Activated CD4-positive, alpha-beta memory T cell treated with anti-CD3 and anti-CD28 coated beads for 36 hours (primary cell): ENCODE data around the gene TNIK. TPM values are rescaled to one million over a fixed set of nuclear protein-coding genes. Genes with fewer than 3 reads are reported as not detected.

Experiments used
- CTCF ChIA-PET: fragments of 350-600 bp; sonication (Branson Sonifier 250); formaldehyde crosslinking; loops from one replicate; lab custom pipeline; 2021; ENCODE audit warnings: antibody characterized with exemption, inconsistent platforms; lab: Charles Lee
- POLR2A ChIA-PET: fragments of 350-600 bp; sonication (Branson Sonifier 250); formaldehyde crosslinking; loops from one replicate; lab custom pipeline; 2021; ENCODE audit warnings: antibody characterized with exemption; lab: Charles Lee
- DNase-seq: peaks from one replicate; pipeline ENCODE4 v3.0.0-alpha.2; 2020
- H3K27ac Mint-ChIP-seq: one replicate; pipeline ENCODE4 v1.8.0; 2021; ENCODE audit warnings: mixed read lengths
- H3K27me3 Mint-ChIP-seq: one replicate; pipeline ENCODE4 v1.8.0; 2021; ENCODE audit warnings: mixed read lengths
- H3K36me3 Mint-ChIP-seq: one replicate; pipeline ENCODE4 v1.8.0; 2021; ENCODE audit warnings: mixed read lengths
- H3K4me1 Mint-ChIP-seq: one replicate; pipeline ENCODE4 v1.8.0; 2021; ENCODE audit warnings: low read depth, mixed read lengths
- H3K4me3 Mint-ChIP-seq: one replicate; pipeline ENCODE4 v1.8.0; 2021; ENCODE audit warnings: mild to moderate bottlenecking, mixed read lengths
- H3K9me3 Mint-ChIP-seq: one replicate; pipeline ENCODE4 v1.8.0; 2021; ENCODE audit warnings: mixed read lengths
- intact Hi-C: fragments of 100-400 bp; cut with micrococcal nuclease; formaldehyde crosslinking; loops from one replicate; pipeline ENCODE4 v1.15.1; 2023
- total RNA-seq, 2 experiments: library from RNA; stranded (reverse); gene quantifications; one replicate each; pipeline ENCODE4 v1.2.3, GENCODE V29; 2021

The TNIK gene
- total RNA-seq, 2 experiments from 2014 or later: 22.4 to 27.1 TPM

DNA sequence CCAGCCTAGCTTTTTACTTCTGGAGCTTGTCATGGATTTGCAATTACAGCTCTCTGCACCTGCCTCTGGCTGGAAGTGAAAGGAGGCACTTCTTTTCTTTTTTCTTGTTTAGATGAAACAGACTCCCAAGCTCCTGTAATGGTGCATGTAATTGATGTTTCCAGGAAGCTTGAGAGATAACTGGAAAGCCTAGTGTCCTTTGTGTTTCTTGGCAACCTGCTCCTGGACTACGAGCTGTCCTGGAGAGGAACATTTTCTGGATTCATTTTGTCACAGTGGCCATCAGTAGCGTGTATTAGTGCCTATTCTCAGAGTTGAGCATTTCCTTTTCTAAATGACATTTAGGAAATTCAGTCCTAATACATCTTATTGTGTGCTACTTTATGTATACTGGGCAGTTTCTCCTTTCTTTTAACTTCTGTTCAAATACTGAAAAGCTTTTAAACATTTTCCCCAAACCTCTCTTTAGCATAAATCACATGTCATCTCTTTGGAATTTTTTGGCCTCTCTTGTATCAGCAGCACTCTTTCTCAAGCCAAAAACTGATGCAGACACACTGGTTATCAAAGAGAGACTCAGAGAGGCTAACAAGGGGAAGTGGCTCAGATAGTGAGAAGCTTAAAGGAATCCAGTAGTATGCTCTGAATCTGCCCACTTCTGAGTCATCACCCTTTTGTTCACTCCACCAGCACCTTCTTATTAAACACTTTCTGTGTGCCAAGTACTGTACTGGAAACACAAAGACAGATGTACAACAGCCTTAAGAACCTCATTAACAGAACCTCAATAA, 371.0 kb downstream of the TNIK start:
- Mint-ChIP-seq H3K9me3 (no peaks in the 10 kb centered on the region), H3K36me3 (peaks cover 21% of the 10 kb centered on the region), H3K27ac (no peak overlapping the region), H3K27me3 (no peaks in the 10 kb centered on the region), H3K4me1 (no peaks in the 10 kb centered on the region), H3K4me3 (no peak overlapping the region)
- intact Hi-C loops: no loop called here
- POLR2A ChIA-PET: no interaction called here
- no peak for DNase-seq
- CTCF ChIA-PET: no interaction called here

DNA sequence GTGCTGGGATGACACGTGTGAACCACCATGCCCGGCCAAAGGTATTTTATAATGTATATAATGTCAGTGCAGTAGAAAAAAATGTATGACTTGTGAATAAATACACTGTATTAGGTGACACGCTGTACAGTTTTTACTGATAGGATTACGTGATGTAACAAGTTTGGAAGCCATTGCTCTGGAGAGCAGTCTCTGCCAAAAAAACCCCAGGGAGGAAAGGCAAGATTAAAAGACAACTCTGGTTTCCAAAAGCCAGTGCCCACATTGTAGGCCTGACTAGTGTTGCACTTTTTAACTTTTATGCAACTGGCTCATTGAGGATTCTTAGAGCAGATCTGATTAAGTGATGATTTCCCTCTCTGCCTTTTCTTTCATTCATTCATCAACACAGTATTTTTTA, 371.7 kb downstream of the TNIK start:
- H3K4me3 Mint-ChIP-seq: no peak overlapping the region
- no peaks in the 10 kb centered on the region for H3K27me3 Mint-ChIP-seq
- ChIA-PET CTCF (no interaction called here), POLR2A (no interaction called here)
- H3K27ac Mint-ChIP-seq: no peak overlapping the region
- peaks cover 18% of the 10 kb centered on the region for H3K36me3 Mint-ChIP-seq
- no peaks in the 10 kb centered on the region for H3K9me3 Mint-ChIP-seq
- intact Hi-C loops: no loop called here
- no peak for DNase-seq
- no peaks in the 10 kb centered on the region for H3K4me1 Mint-ChIP-seq

DNA sequence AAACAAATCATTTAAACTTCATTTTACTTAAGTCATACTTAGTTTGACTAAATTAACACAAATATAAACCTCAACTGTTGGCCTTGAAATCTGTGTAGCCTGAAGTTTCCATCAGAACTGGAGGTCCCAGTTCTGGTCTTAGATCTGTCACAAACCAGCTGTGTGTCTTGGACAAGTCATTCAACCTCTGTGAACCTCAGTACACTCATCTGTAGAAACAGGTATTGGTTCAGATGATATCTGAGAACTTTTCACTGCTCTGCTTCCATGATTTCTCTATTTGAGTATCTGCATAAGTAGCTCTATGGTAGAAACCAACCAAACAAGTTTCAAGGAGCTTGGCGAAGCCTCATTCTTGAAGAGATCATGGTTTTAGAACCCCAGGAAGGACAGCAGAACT, 373.3 kb downstream of the TNIK start:
- no peaks in the 10 kb centered on the region for H3K4me1 Mint-ChIP-seq
- intact Hi-C loops: no loop called here
- no peaks in the 10 kb centered on the region for H3K27me3 Mint-ChIP-seq
- H3K9me3 Mint-ChIP-seq: no peaks in the 10 kb centered on the region
- no peak for DNase-seq
- ChIA-PET POLR2A (no interaction called here), CTCF (interaction anchor here (0.6 kb wide), 1 partner anchor 477 kb away, joined by 3 read pairs; no protein-coding TSS in a partner anchor)
- H3K36me3 Mint-ChIP-seq: peaks cover 21% of the 10 kb centered on the region
- no peak overlapping the region for H3K4me3 Mint-ChIP-seq
- no peak overlapping the region for H3K27ac Mint-ChIP-seq

DNA sequence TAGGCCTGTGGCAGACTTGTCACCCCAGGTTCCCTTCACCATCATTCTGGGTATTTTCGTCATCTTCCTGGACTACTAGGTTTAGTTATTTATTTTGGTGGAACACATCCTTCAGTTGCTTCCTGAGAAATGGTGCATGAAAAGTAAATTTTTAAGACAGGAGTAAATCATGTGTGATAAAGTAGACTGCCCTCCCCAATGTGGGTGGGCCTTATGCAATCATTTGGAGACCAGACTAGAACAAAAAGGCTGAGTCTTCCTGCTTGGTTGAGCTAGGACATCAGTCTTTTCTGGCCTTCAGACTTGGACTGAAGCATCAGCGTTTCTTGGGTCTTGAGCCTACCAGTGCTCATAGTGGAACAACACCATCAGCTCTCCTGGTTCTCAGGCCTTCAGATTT, 382.9 kb downstream of the TNIK start:
- Mint-ChIP-seq H3K4me3 (no peak overlapping the region), H3K27ac (no peak overlapping the region), H3K9me3 (no peaks in the 10 kb centered on the region), H3K4me1 (no peaks in the 10 kb centered on the region), H3K36me3 (peaks cover 49% of the 10 kb centered on the region), H3K27me3 (no peaks in the 10 kb centered on the region)
- POLR2A ChIA-PET: no interaction called here
- DNase-seq: no peak
- CTCF ChIA-PET: interaction anchor here (1.8 kb wide), 1 partner anchor 489 kb away, joined by 5 read pairs; no protein-coding TSS in a partner anchor
- intact Hi-C loops: no loop called here

DNA sequence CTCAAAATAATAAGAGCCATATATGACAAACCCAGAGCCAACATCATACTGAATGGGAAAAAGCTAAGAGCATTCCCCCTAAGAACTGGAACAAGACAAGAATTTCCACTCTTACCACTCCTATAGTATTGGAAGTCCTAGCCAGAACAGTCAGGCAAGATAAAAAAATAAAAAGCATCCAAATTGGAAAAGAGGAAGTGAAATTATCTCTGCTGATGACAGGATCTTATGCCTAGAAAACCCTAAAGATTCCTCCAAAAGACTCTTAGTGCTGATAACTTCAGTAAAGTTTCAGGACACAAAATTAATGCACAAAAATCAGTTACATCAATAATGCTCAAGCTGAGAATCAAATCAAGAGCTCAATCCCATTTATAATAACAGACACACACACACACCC, 387.8 kb downstream of the TNIK start:
- H3K4me1 Mint-ChIP-seq: no peaks in the 10 kb centered on the region
- no peaks in the 10 kb centered on the region for H3K27me3 Mint-ChIP-seq
- DNase-seq: no peak
- CTCF ChIA-PET: no interaction called here
- intact Hi-C loops: no loop called here
- no peak overlapping the region for H3K4me3 Mint-ChIP-seq
- H3K36me3 Mint-ChIP-seq: peaks cover 47% of the 10 kb centered on the region
- H3K9me3 Mint-ChIP-seq: no peaks in the 10 kb centered on the region
- POLR2A ChIA-PET: no interaction called here
- H3K27ac Mint-ChIP-seq: no peak overlapping the region

DNA sequence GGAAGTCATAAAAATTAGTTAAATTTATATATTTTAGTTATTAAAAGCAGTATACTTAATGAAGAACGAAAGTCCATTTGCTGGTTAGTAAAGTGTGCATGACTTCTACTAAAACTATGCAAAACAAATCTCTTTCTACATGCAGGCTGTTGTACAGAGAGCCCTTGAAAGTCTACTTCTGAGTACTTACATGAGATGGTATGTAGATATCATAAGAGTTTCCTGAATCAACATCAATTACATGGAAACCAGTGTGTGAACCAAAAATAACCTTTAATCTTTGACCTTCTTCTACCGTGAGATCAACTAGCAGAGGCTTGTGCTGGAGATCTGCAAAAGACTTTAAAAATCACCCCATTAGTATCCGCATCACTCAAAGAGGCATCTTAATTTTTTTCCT, 391.5 kb downstream of the TNIK start:
- H3K36me3 Mint-ChIP-seq: peaks cover 59% of the 10 kb centered on the region
- POLR2A ChIA-PET: no interaction called here

DNA sequence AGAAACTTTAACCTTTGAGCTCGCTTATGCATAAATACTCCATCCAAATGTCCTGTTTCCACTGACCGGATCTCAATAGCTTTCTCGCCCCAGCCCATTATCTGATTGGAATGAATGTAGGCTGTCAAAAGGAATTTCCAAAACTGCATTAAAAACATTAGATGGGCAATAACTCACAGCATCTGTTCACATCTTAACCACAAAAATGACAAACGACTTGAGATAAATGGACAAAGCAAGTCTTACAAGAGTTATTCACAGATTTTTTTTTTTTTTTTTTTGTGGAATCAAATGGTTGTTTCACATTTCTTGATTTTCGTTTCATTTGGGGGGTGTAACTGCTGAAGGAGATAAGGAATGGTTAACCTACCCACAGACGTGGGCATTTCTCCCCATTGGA, 394.0 kb downstream of the TNIK start:
- ChIA-PET POLR2A (interaction anchor here (0.7 kb wide), 1 partner anchor 484 kb away, joined by 5 read pairs; no protein-coding TSS in a partner anchor), CTCF (no interaction called here)
- DNase-seq: no peak
- intact Hi-C loops: no loop called here
- H3K27me3 Mint-ChIP-seq: no peaks in the 10 kb centered on the region
- no peaks in the 10 kb centered on the region for H3K9me3 Mint-ChIP-seq
- peaks cover 58% of the 10 kb centered on the region for H3K36me3 Mint-ChIP-seq
- no peaks in the 10 kb centered on the region for H3K4me1 Mint-ChIP-seq
- no peak overlapping the region for H3K27ac Mint-ChIP-seq
- no peak overlapping the region for H3K4me3 Mint-ChIP-seq

More for the DNA sequence above, 391.5 kb downstream of the TNIK start:
- DNase-seq: no peak
- H3K4me1 Mint-ChIP-seq: no peaks in the 10 kb centered on the region
- H3K9me3 Mint-ChIP-seq: no peaks in the 10 kb centered on the region
- CTCF ChIA-PET: interaction anchor here (1.5 kb wide), 1 partner anchor 704 kb away, joined by 4 read pairs; no protein-coding TSS in a partner anchor
- H3K4me3 Mint-ChIP-seq: no peak overlapping the region
- intact Hi-C loops: no loop called here
- H3K27me3 Mint-ChIP-seq: no peaks in the 10 kb centered on the region
- H3K27ac Mint-ChIP-seq: no peak overlapping the region

DNA sequence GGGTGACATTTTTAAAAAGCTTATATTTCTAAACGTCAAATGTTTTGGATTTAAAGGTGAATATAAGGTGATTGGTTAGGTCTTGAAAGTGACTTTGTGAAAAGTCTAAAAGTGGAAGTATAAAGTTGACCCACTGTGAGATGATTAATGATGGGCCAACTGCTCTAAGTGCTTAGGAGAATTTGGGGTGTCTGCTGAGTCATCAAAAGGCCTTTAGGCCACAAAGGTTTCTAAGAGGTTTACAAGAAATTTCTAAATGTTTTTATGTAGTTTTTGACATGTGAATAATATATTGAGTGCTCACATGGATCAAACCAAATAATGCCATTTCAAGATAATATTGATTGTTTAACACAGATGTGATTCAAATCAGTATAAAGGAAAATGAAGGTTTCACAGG, 394.5 kb downstream of the TNIK start:
- Mint-ChIP-seq H3K4me3 (no peak overlapping the region), H3K27ac (no peak overlapping the region), H3K4me1 (no peaks in the 10 kb centered on the region), H3K27me3 (no peaks in the 10 kb centered on the region), H3K9me3 (no peaks in the 10 kb centered on the region), H3K36me3 (peaks cover 58% of the 10 kb centered on the region)
- no peak for DNase-seq
- ChIA-PET CTCF (no interaction called here), POLR2A (interaction anchor here (0.7 kb wide), 1 partner anchor 485 kb away, joined by 5 read pairs; no protein-coding TSS in a partner anchor)
- intact Hi-C loops: no loop called here

DNA sequence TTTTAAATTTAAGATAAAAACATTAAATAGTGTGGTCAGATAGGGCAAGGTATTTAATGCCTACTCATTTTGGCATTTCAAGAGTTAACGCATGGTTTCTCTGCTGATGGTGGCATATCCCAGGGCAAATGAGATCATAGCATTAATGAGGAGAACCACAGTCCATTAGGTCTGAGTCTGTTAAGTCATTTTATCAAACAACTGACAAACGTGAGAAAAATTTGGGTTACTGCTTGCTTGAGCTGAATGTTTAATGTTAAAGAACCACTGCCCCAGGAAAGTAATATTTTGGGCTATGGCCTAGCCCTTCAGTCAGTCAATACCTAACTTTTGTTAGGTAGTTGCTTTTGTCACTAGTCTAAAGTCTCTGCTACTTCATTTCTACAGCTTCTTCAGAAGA, 395.7 kb downstream of the TNIK start:
- peaks cover 47% of the 10 kb centered on the region for H3K36me3 Mint-ChIP-seq
- intact Hi-C loops: no loop called here
- H3K27ac Mint-ChIP-seq: no peak overlapping the region
- H3K4me3 Mint-ChIP-seq: no peak overlapping the region
- H3K9me3 Mint-ChIP-seq: no peaks in the 10 kb centered on the region
- no peaks in the 10 kb centered on the region for H3K4me1 Mint-ChIP-seq
- no peaks in the 10 kb centered on the region for H3K27me3 Mint-ChIP-seq
- POLR2A ChIA-PET: no interaction called here
- CTCF ChIA-PET: interaction anchor here (0.9 kb wide), 1 partner anchor 15 kb away, joined by 3 read pairs; no protein-coding TSS in a partner anchor
- DNase-seq: no peak

DNA sequence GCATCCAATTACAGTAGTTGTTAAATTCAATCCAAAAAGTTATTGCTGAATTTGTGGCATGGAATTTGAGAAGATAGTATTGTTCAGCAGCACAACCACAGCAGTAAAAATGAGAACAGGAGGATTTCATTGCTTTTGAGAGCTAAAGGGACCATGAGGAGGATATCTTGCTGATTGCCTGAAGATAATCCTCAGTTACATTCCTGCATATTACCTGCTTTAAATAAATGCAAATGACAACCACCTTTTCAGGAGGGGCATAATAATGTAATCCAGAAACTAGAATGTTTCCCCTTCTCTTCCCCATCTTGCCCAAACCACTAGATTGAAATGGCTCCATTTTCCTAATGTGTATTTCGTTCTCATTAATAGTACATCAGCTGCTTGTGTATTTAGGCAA, 398.5 kb downstream of the TNIK start:
- no peak for DNase-seq
- Mint-ChIP-seq H3K4me3 (no peak overlapping the region), H3K27ac (no peak overlapping the region), H3K9me3 (no peaks in the 10 kb centered on the region), H3K36me3 (peaks cover 32% of the 10 kb centered on the region), H3K4me1 (no peaks in the 10 kb centered on the region), H3K27me3 (no peaks in the 10 kb centered on the region)
- ChIA-PET CTCF (interaction anchor here (0.6 kb wide), 1 partner anchor 696 kb away, joined by 3 read pairs; no protein-coding TSS in a partner anchor), POLR2A (no interaction called here)
- intact Hi-C loops: no loop called here

DNA sequence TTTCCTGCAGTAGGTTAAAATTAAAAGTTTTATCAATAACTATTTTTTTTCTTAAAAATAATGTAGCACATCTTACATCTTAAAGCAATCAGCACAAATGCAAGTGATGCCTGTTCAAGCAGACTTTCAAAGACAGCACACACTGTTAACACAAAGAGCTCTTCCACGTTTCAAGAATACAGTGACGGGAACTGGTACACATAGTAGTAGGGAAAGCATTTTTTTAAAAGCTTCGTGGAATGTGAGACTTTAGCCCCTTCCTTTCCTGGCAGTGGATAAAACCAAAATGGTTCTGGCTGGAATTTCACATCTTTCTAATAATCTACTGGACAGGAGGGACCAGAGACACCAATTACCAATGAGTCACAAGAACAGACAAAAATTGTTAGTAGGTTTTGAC, 400.2 kb downstream of the TNIK start:
- intact Hi-C loops: no loop called here
- no peak overlapping the region for H3K27ac Mint-ChIP-seq
- ChIA-PET POLR2A (no interaction called here), CTCF (no interaction called here)
- H3K36me3 Mint-ChIP-seq: peaks cover 16% of the 10 kb centered on the region
- H3K4me3 Mint-ChIP-seq: no peak overlapping the region
- no peaks in the 10 kb centered on the region for H3K4me1 Mint-ChIP-seq
- H3K27me3 Mint-ChIP-seq: no peaks in the 10 kb centered on the region
- DNase-seq: no peak
- no peaks in the 10 kb centered on the region for H3K9me3 Mint-ChIP-seq

DNA sequence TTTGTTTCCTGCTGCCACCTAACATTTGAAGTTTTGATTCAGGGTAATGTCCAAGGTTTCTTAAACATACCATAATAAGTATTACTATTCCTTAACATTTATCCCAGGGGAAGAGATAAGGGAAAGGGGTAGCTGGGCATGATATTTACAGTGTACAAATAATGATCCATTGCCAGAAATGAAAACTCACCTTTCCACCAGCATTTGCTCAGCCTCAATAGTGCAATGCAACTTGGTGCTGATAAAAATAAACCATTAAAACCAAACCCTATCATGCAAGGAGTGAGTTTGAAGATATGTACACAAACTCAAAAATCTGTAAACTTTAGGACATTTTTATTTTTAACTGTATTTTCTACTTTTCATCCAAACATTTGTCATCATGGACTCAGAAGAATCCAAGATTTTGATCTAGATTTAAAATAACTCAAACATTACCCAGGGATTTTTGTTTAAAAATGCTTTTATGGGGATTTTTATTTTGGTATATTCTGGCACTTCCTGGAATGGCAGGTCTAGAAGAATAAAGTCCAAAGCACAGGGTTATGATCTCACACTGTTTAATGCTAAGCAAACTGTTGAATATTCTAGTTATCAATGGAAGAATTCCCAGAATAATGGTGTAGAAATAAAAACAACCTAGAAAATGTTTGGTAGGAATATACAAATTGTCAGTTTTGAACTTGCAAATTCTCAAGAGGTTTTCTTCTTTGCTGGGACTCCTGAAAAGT, 401.2 kb downstream of the TNIK start:
- POLR2A ChIA-PET: no interaction called here
- DNase-seq: no peak
- Mint-ChIP-seq H3K4me3 (no peak overlapping the region), H3K36me3 (peaks cover 16% of the 10 kb centered on the region), H3K27ac (no peak overlapping the region), H3K27me3 (no peaks in the 10 kb centered on the region), H3K4me1 (no peaks in the 10 kb centered on the region), H3K9me3 (no peaks in the 10 kb centered on the region)
- intact Hi-C loops: no loop called here
- CTCF ChIA-PET: no interaction called here
